Endothelial cell (in vitro differentiated cells): ENCODE results near the gene THOC7. TPM values are rescaled to one million over a fixed set of nuclear protein-coding genes. Genes with fewer than 3 reads are reported as not detected.

Experiments
- DNase-seq: peaks from one replicate; pipeline ENCODE4 v3.0.0; 2021; ENCODE audit warnings: low spot score
- H3K27ac Mint-ChIP-seq: one replicate; pipeline ENCODE4 v1.8.0; 2021; ENCODE audit warnings: mixed read lengths, inconsistent platforms; ENCODE audit not compliant: unreplicated experiment
- H3K27me3 Mint-ChIP-seq: one replicate; pipeline ENCODE4 v1.8.0; 2021; ENCODE audit warnings: mild to moderate bottlenecking, moderate library complexity, mixed read lengths, inconsistent platforms; ENCODE audit not compliant: unreplicated experiment
- H3K36me3 Mint-ChIP-seq: one replicate; pipeline ENCODE4 v1.8.0; 2021; ENCODE audit warnings: mild to moderate bottlenecking, low read depth, mixed read lengths, inconsistent platforms; ENCODE audit not compliant: unreplicated experiment
- H3K4me1 Mint-ChIP-seq: one replicate; pipeline ENCODE4 v1.8.0; 2021; ENCODE audit warnings: mild to moderate bottlenecking, mixed read lengths, inconsistent platforms; ENCODE audit not compliant: unreplicated experiment
- H3K4me3 Mint-ChIP-seq: one replicate; pipeline ENCODE4 v1.8.0; 2021; ENCODE audit warnings: mild to moderate bottlenecking, mixed read lengths, inconsistent platforms; ENCODE audit not compliant: unreplicated experiment
- H3K9me3 Mint-ChIP-seq: one replicate; pipeline ENCODE4 v1.8.0; 2021; ENCODE audit warnings: mixed read lengths, inconsistent platforms; ENCODE audit not compliant: unreplicated experiment
- long read RNA-seq: library from polyadenylated mRNA; unstranded; transcript quantifications from one replicate; pipeline ENCODE4 v2.0.0, GENCODE V29; 2020; ENCODE audit not compliant: unreplicated experiment
- total RNA-seq: library from RNA; stranded (reverse); fragmentation: NEBNext Ultra II Directional; extraction: Animal tissue kit (Norgen Biotek cat#: 25700); gene quantifications from one replicate; pipeline ENCODE4 v1.2.1, GENCODE V29; 2021; ENCODE audit not compliant: unreplicated experiment
- TF ChIP-seq, protein P1 (sequence below): fragments of 200-600 bp; sonication (generic); IDR thresholded peaks from one replicate; pipeline ENCODE4 v1.5.0; 2021; ENCODE audit warnings: antibody characterized with exemption; ENCODE audit not compliant: unreplicated experiment

THOC7 gene
- 47.3 TPM for total RNA-seq
- long read RNA-seq, transcript THOC7-201 (8 exons, 990 nt) = major isoform, 10 of 14 reads
- long read RNA-seq, partial matches to known transcripts = 1 of 14 reads
- long read RNA-seq, other reads (novel, unspliced or antisense) = 3 of 14 reads

DNA sequence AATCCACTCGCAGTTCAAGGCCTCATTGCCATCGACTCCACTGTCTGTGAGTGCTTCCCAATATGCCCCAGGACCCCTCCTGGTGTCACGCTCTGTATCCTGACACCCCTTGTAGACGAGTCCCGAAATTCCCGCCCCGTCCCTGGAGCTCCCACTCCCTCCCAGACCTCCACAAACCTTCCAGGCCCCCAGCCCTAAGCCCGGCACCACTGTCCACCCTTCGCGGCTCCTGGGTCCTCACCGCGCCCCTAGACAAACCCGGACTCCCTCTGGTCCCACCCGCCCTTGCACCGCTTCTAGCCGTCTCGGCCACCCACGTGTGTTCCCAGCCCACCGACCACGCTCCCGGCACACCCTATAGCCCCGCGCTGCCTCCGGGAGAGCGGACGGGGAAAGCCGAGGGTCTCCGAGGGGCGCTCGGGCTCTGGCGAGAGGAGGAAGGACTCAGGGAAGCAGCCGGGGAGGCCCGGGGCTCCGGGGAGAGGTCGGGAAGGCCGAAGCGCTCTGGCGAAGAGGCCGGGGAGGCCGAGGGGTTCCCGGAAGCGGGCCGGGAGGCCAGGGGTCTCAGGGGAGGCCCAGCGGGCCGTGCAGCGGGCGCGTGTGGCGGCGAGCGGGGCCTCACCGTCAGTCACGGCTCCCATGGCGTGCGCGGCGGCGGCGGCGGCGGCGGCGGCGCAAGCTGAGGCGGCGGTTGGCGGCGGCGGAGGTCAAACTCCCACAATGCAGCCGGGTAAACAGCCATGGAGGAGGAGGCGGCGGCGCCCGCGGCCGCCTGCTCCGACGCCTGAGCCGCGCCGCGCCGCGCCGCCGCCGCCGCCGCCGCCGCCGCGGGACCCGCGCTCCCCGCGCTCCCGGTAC, at the start of gene THOC7, which contains the start of gene ATXN7:
Gene THOC7 (minus strand): TSS at position 656 of the 858 bp plus-strand sequence. CDS start 15 bp downstream, at position 641.
Gene ATXN7 (plus strand): TSS at position 718 of the 858 bp plus-strand sequence. CDS start 48,732 bp downstream, outside the sequence.
- Mint-ChIP-seq H3K27ac (peak within 1 kb of the TSS; percentile 91), H3K9me3 (no peaks in the 10 kb centered on the region), H3K4me3 (peak within 1 kb of the TSS; percentile 97), H3K27me3 (peaks cover 12% of the 10 kb centered on the region), H3K4me1 (peaks cover 31% of the 10 kb centered on the region), H3K36me3 (peaks cover 14% of the 10 kb centered on the region)
- DNase-seq = peak; percentile 64
- TF ChIP-seq, protein P1, sequence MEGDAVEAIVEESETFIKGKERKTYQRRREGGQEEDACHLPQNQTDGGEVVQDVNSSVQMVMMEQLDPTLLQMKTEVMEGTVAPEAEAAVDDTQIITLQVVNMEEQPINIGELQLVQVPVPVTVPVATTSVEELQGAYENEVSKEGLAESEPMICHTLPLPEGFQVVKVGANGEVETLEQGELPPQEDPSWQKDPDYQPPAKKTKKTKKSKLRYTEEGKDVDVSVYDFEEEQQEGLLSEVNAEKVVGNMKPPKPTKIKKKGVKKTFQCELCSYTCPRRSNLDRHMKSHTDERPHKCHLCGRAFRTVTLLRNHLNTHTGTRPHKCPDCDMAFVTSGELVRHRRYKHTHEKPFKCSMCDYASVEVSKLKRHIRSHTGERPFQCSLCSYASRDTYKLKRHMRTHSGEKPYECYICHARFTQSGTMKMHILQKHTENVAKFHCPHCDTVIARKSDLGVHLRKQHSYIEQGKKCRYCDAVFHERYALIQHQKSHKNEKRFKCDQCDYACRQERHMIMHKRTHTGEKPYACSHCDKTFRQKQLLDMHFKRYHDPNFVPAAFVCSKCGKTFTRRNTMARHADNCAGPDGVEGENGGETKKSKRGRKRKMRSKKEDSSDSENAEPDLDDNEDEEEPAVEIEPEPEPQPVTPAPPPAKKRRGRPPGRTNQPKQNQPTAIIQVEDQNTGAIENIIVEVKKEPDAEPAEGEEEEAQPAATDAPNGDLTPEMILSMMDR = no peak

GRCh38 chr3:63912768-63913588, 49.4 kb upstream of the THOC7 start:
- no peaks in the 10 kb centered on the region for H3K9me3 Mint-ChIP-seq
- peak; percentile 31 for DNase-seq
- H3K27ac Mint-ChIP-seq = peak overlapping the region; percentile 88
- H3K4me1 Mint-ChIP-seq = peaks cover 24% of the 10 kb centered on the region
- peaks cover 19% of the 10 kb centered on the region for H3K36me3 Mint-ChIP-seq
- peak overlapping the region; percentile 94 for H3K4me3 Mint-ChIP-seq
- TF ChIP-seq, protein P1 = no peak
- peaks cover 5% of the 10 kb centered on the region for H3K27me3 Mint-ChIP-seq

DNA sequence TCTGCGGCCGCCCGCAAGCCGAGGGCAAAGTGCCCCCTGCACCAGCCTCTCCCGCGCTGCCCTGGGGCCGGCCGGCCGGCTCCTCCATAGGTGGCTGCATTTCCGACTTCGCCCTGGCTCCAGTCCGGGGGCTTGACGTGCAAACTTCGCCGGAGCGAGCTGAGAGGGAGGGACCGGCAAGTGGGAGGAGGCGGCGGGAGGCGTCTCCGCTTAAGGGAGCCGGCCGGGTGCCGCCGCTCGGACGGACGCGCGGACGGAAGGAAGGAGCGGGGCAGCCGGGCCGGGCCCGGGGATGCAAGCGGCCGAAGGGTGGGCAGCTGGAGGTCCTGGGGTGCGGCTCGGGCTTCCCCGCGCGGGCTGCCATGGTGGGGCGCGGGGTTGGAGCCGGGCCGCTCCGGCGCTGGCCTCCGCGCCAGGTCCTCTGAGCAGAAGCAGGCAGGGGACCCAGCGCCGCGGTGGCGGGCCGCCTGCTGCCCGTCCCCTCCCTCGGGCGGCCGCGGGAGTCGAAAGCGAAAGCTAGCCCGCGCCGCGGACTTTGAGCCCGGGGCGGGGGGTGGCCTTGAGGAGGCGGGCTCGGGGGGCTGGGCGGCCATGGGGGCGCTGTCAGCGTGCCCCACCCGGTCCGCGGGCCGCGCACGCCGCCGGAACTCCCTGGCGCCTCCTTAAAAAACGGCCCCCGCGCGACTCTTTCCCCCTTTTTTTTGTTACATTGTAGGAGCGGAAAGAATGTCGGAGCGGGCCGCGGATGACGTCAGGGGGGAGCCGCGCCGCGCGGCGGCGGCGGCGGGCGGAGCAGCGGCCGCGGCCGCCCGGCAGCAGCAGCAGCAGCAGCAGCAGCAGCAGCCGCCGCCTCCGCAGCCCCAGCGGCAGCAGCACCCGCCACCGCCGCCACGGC, 48.5 kb upstream of the THOC7 start, which contains the start of gene SCAANT1:
Gene SCAANT1 (minus strand): TSS at position 511 of the 895 bp plus-strand sequence.
- DNase-seq = peak; percentile 81
- TF ChIP-seq, protein P1 = no peak
- Mint-ChIP-seq H3K4me3 (peak within 1 kb of the TSS; percentile 94), H3K27me3 (peaks cover 5% of the 10 kb centered on the region), H3K27ac (peak within 1 kb of the TSS; percentile 91), H3K9me3 (no peaks in the 10 kb centered on the region), H3K4me1 (peaks cover 24% of the 10 kb centered on the region), H3K36me3 (peaks cover 14% of the 10 kb centered on the region)

- TF ChIP-seq, protein P1 = no peak
- H3K4me3 Mint-ChIP-seq = peak overlapping the region; percentile 92
- no peak for DNase-seq
- H3K36me3 Mint-ChIP-seq = peaks cover 10% of the 10 kb centered on the region
- H3K27ac Mint-ChIP-seq = peak overlapping the region; percentile 91
- H3K4me1 Mint-ChIP-seq = peaks cover 24% of the 10 kb centered on the region
- H3K27me3 Mint-ChIP-seq = peaks cover 5% of the 10 kb centered on the region
- H3K9me3 Mint-ChIP-seq = no peaks in the 10 kb centered on the region
Measured at GRCh38 chr3:63911509-63911872, 47.9 kb upstream of the THOC7 start.
